HCT116 (cell line): Measurements from ENCODE around the gene SHANK1. TPM values are rescaled to one million over a fixed set of nuclear protein-coding genes. Genes with fewer than 3 reads are reported as not detected.

ENCODE experiments used
- ATAC-seq: fragments of 200-7000 bp; cut with Tn5 transposase; 2 replicates; pipeline ENCODE4 v1.9.1; 2020; ENCODE audit warnings: mild to moderate bottlenecking, moderate library complexity
- BruUV-seq: library from RNA; stranded (reverse); fragments of 400-500 nt; replicated peaks from 2 replicates; lab custom pipeline; 2021; lab: Mats Ljungman, UMichigan
- CTCF ChIA-PET: fragments of 300-600 bp; sonication (Branson Sonifier 250); formaldehyde crosslinking; loops from one replicate; lab custom pipeline; 2021; ENCODE audit warnings: antibody characterized with exemption; lab: Charles Lee
- POLR2A ChIA-PET: fragments of 300-600, 350-600 bp; sonication (Branson Sonifier 250); formaldehyde crosslinking; loops from one replicate; lab custom pipeline; 2021; ENCODE audit warnings: antibody characterized with exemption; lab: Charles Lee
- RAD21 ChIA-PET, 2 experiments: fragments of 300-600 bp; sonication (Branson Sonifier 250); formaldehyde crosslinking; loops; one replicate each; lab custom pipeline; 2023; ENCODE audit warnings: low total read pairs in 2 of 2; ENCODE audit not compliant: uncharacterized antibody in 2 of 2, unreplicated experiment in 2 of 2, low non-redundant PET in 1 of 2; lab: Charles Lee
- DNase-seq: peaks from one replicate; pipeline ENCODE4 v3.0.0-alpha.2; 2010; ENCODE audit warnings: low read depth, low spot score
- H2AFZ ChIP-seq: fragments of 200-600 bp; shearing (Covaris generic), sonication (generic); 2 replicates; pipeline ENCODE4 v1.6.1; 2017; ENCODE audit warnings: low read depth, mixed run types, mixed read lengths, antibody characterized with exemption, low read length; ENCODE audit not compliant: poor library complexity, severe bottlenecking
- H3K27ac ChIP-seq: 2 replicates; pipeline ENCODE4 v1.5.1; 2012; ENCODE audit warnings: low read depth, low read length
- H3K27me3 ChIP-seq: fragments of 200-600 bp; sonication (generic); 2 replicates; pipeline ENCODE4 v1.6.1; 2016; ENCODE audit warnings: mixed run types, low read length, mixed read lengths; ENCODE audit not compliant: insufficient read depth
- H3K36me3 ChIP-seq, 2 experiments: fragments of 200-500 bp in 1 of 2; fragments of 200-600 bp in 1 of 2; sonication (Bioruptor generic) in 1 of 2; sonication (generic) in 1 of 2; 2 replicates each; pipeline versions ENCODE4 v1.5.1 to v1.6.1; 2014 to 2016; ENCODE audit warnings: low read length in 2 of 2, inconsistent platforms in 1 of 2, mixed read lengths in 1 of 2, mixed run types in 1 of 2; ENCODE audit not compliant: insufficient read depth in 2 of 2, control insufficient read depth in 1 of 2
- H3K4me1 ChIP-seq, 2 experiments: fragments of 200-600 bp in 1 of 2; sonication (generic) in 1 of 2; 2 replicates each; pipeline versions ENCODE4 v1.5.1 to v1.6.1; 2012 to 2017; ENCODE audit warnings: low read length in 2 of 2, inconsistent platforms in 1 of 2, mild to moderate bottlenecking in 1 of 2, mixed read lengths in 1 of 2, mixed run types in 1 of 2, moderate library complexity in 1 of 2; ENCODE audit not compliant: insufficient read depth in 2 of 2, control insufficient read depth in 1 of 2
- H3K4me2 ChIP-seq: fragments of 200-600 bp; sonication (generic); 2 replicates; pipeline ENCODE4 v1.6.1; 2017; ENCODE audit warnings: mixed run types, low read length, mixed read lengths
- H3K4me3 ChIP-seq, 2 experiments: fragments of 200-600 bp in 1 of 2; sonication (generic) in 1 of 2; replicated peaks in 1 of 2; 2 replicates each; pipeline ENCODE4 v1.5.1; 2011 to 2016; ENCODE audit warnings: low read length in 2 of 2, control low read depth in 1 of 2, low read depth in 1 of 2, mild to moderate bottlenecking in 1 of 2, mixed read lengths in 1 of 2, mixed run types in 1 of 2
- H3K79me2 ChIP-seq: fragments of 200-600 bp; sonication (generic); 2 replicates; pipeline ENCODE4 v1.6.1; 2017; ENCODE audit warnings: mild to moderate bottlenecking, mixed run types, low read length, moderate library complexity, mixed read lengths; ENCODE audit not compliant: insufficient read depth
- H3K9ac ChIP-seq: fragments of 200-600 bp; sonication (generic); 2 replicates; pipeline ENCODE4 v1.6.1; 2016; ENCODE audit warnings: low read length, mixed read lengths
- H3K9me2 ChIP-seq: fragments of 200-600 bp; sonication (generic), shearing (Covaris generic); 2 replicates; pipeline ENCODE4 v1.6.1; 2017; ENCODE audit warnings: mixed run types, mild to moderate bottlenecking, moderate library complexity; ENCODE audit not compliant: insufficient read depth
- H3K9me3 ChIP-seq, 2 experiments: fragments of 200-500 bp in 1 of 2; fragments of 200-600 bp in 1 of 2; sonication (Bioruptor generic) in 1 of 2; sonication (generic) in 1 of 2; 2 replicates each; pipeline ENCODE4 v1.6.1; 2014 to 2017; ENCODE audit warnings: low read length in 2 of 2, mixed read lengths in 2 of 2, inconsistent platforms in 1 of 2, low read depth in 1 of 2, mild to moderate bottlenecking in 1 of 2, mixed run types in 1 of 2, moderate library complexity in 1 of 2; ENCODE audit not compliant: control insufficient read depth in 1 of 2, insufficient read depth in 1 of 2
- H4K20me1 ChIP-seq: fragments of 200-600 bp; sonication (generic), shearing (Covaris generic); 2 replicates; pipeline ENCODE4 v1.6.1; 2017; ENCODE audit warnings: mixed run types, mild to moderate bottlenecking, moderate library complexity; ENCODE audit not compliant: insufficient read depth
- CEBPB ChIP-seq: IDR thresholded peaks from 2 replicates; pipeline ENCODE4 v1.6.1; 2012; ENCODE audit warnings: low read depth
- ELF1 ChIP-seq: IDR thresholded peaks from 2 replicates; pipeline ENCODE4 v1.6.1; 2012; ENCODE audit warnings: low read depth, borderline replicate concordance
- SIN3A ChIP-seq: IDR thresholded peaks from 2 replicates; pipeline ENCODE4 v1.6.1; 2012; ENCODE audit warnings: low read depth
- YY1 ChIP-seq: IDR thresholded peaks from 2 replicates; pipeline ENCODE4 v1.6.1; 2011; ENCODE audit warnings: low read length, low read depth, moderate library complexity, mild to moderate bottlenecking; ENCODE audit not compliant: insufficient replicate concordance; ENCODE audit errors: extremely low read depth
- ZFX ChIP-seq: fragments of 450-650 bp; IDR thresholded peaks from 2 replicates; pipeline ENCODE4 v1.6.1; 2017
- ZNF274 ChIP-seq: fragments of 200-500 bp; sonication (Bioruptor generic); IDR thresholded peaks from 2 replicates; pipeline ENCODE4 v1.6.1; 2014; ENCODE audit warnings: mild to moderate bottlenecking, low read depth, low read length, inconsistent platforms
- intact Hi-C: fragments of 100-400 bp; cut with micrococcal nuclease; formaldehyde crosslinking; loops from 2 replicates; pipeline ENCODE4 v1.10.0; 2022
- total RNA-seq: library from RNA; stranded (reverse); gene quantifications from one replicate; pipeline ENCODE4 v1.2.1, GENCODE V29; 2021; ENCODE audit not compliant: unreplicated experiment
- TF ChIP-seq, protein P1 (sequence below), 3 experiments: fragments of 200-600 bp in 1 of 3; sonication (generic) in 1 of 3; IDR thresholded peaks in 2 of 3; conservative IDR thresholded peaks in 1 of 3; 2 replicates each; pipeline ENCODE4 v1.5.1; 2012 to 2017; ENCODE audit warnings: low read depth in 2 of 3, low read length in 2 of 3, antibody characterized with exemption in 1 of 3, borderline replicate concordance in 1 of 3, control low read depth in 1 of 3, mild to moderate bottlenecking in 1 of 3, mixed read lengths in 1 of 3, mixed run types in 1 of 3, moderate library complexity in 1 of 3; ENCODE audit not compliant: insufficient read depth in 1 of 3

Gene SHANK1
- total RNA-seq, 1 experiment from 2014 or later = 3.0 TPM

GRCh38 chr19:50729894-50730293 is 10.3 kb upstream of the SHANK1 start:
- H3K4me3 ChIP-seq = no peak overlapping the region
- no peaks in the 10 kb centered on the region for H4K20me1 ChIP-seq
- CTCF ChIA-PET = no interaction called here
- no peak for DNase-seq
- peaks cover 6 to 14% of the 10 kb centered on the region in 2 experiments; a peak in 2 of 4 replicates for H3K4me1 ChIP-seq
- no TSS peak for BruUV-seq
- no peak overlapping the region for H3K4me2 ChIP-seq
- H3K9me3 ChIP-seq = no peaks in the 10 kb centered on the region
- no peaks in the 10 kb centered on the region for H3K27me3 ChIP-seq
- no peak for ATAC-seq
- peaks cover 16% of the 10 kb centered on the region for H3K79me2 ChIP-seq
- no peaks in the 10 kb centered on the region for H3K36me3 ChIP-seq
- no peak overlapping the region for H2AFZ ChIP-seq
- no peak overlapping the region for H3K27ac ChIP-seq
- intact Hi-C loops = no loop called here
- no peaks in the 10 kb centered on the region for H3K9me2 ChIP-seq
- no peak overlapping the region for H3K9ac ChIP-seq
- TF ChIP-seq SIN3A (no peak), ELF1 (no peak), ZNF274 (no peak), CEBPB (no peak), YY1 (no peak)
- TF ChIP-seq, protein P1, sequence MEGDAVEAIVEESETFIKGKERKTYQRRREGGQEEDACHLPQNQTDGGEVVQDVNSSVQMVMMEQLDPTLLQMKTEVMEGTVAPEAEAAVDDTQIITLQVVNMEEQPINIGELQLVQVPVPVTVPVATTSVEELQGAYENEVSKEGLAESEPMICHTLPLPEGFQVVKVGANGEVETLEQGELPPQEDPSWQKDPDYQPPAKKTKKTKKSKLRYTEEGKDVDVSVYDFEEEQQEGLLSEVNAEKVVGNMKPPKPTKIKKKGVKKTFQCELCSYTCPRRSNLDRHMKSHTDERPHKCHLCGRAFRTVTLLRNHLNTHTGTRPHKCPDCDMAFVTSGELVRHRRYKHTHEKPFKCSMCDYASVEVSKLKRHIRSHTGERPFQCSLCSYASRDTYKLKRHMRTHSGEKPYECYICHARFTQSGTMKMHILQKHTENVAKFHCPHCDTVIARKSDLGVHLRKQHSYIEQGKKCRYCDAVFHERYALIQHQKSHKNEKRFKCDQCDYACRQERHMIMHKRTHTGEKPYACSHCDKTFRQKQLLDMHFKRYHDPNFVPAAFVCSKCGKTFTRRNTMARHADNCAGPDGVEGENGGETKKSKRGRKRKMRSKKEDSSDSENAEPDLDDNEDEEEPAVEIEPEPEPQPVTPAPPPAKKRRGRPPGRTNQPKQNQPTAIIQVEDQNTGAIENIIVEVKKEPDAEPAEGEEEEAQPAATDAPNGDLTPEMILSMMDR (IDR thresholded peaks at IDR 0.05 in 2 of 3, conservative IDR thresholded peaks at IDR 0.05 in 1 of 3; ENCODE audit: borderline replicate concordance in 1 of 3, insufficient read depth in 1 of 3, low read depth in 2 of 3, low read length in 2 of 3) = no peak
- POLR2A ChIA-PET = no interaction called here
- RAD21 ChIA-PET = interaction anchor here (0.6 to 0.7 kb wide), 2 partner anchors 52 kb away, joined by 4 to 8 read pairs; no protein-coding TSS in a partner anchor

- Histone ChIP-seq H3K36me3 (no peaks in the 10 kb centered on the region), H3K4me2 (no peak overlapping the region), H3K4me1 (peaks cover 12 to 24% of the 10 kb centered on the region in 2 experiments; a peak in 3 of 4 replicates), H3K4me3 (no peak overlapping the region), H3K27me3 (no peaks in the 10 kb centered on the region), H3K79me2 (peaks cover 16% of the 10 kb centered on the region), H3K9ac (no peak overlapping the region), H2AFZ (no peak overlapping the region), H3K27ac (no peak overlapping the region), H3K9me3 (no peaks in the 10 kb centered on the region), H3K9me2 (no peaks in the 10 kb centered on the region), H4K20me1 (no peaks in the 10 kb centered on the region)
- ChIA-PET POLR2A (no interaction called here), CTCF (no interaction called here), RAD21 (no interaction called here)
- intact Hi-C loops = no loop called here
- DNase-seq = no peak
- no TSS peak for BruUV-seq
- TF ChIP-seq ZFX (peak; percentile 17; the same call in 1 of the 2 replicates), SIN3A (no peak)
- no peak for ATAC-seq
These were observed 8.6 kb upstream of the SHANK1 start for GRCh38 chr19:50728084-50728737.
